ENCODE data around the gene RSAD1. TPM values are rescaled to one million over a fixed set of nuclear protein-coding genes. Genes with fewer than 3 reads are reported as not detected.

Gene RSAD1
- total and polyA plus RNA-seq, 8 donors: 20.1 to 49.4 (median 33.6) TPM

- Histone ChIP-seq H3K9me3 (no peaks in the 10 kb centered on the region), H3K27ac (peak overlapping the region; percentile 73 to 92 (median 80)), H3K4me1 (peaks cover 9 to 35% (median 17%) of the 10 kb centered on the region in 3 donors), H3K36me3 (peaks cover 0 to 35% (median 3%) of the 10 kb centered on the region in 3 donors), H3K4me3 (peak overlapping the region; percentile 13 to 53 (median 34)), H3K27me3 (no peaks in the 10 kb centered on the region)
- intact Hi-C loops (cut with DNase I): loop anchor here in 1 of 3 donors (10.0 kb wide), 1 partner anchor 50 kb away; no protein-coding TSS in a partner anchor
- DNase-seq: peak; percentile 81 to 92 (median 84)
- TF ChIP-seq, protein P1, sequence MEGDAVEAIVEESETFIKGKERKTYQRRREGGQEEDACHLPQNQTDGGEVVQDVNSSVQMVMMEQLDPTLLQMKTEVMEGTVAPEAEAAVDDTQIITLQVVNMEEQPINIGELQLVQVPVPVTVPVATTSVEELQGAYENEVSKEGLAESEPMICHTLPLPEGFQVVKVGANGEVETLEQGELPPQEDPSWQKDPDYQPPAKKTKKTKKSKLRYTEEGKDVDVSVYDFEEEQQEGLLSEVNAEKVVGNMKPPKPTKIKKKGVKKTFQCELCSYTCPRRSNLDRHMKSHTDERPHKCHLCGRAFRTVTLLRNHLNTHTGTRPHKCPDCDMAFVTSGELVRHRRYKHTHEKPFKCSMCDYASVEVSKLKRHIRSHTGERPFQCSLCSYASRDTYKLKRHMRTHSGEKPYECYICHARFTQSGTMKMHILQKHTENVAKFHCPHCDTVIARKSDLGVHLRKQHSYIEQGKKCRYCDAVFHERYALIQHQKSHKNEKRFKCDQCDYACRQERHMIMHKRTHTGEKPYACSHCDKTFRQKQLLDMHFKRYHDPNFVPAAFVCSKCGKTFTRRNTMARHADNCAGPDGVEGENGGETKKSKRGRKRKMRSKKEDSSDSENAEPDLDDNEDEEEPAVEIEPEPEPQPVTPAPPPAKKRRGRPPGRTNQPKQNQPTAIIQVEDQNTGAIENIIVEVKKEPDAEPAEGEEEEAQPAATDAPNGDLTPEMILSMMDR (IDR thresholded peaks at IDR 0.05): peak; percentile 25 to 59 (median 50)
- no peak for FAIRE-seq
- WGBS, 2 donors: 10 to 11% methylated on average over 24 of the region's 24 CpGs
- ATAC-seq: peak; percentile 80 to 87 (median 84)
These were observed 55.7 kb downstream of the RSAD1 start for GRCh38 chr17:50534222-50534978.

GRCh38 chr17:50534979-50535326 is 56.3 kb downstream of the RSAD1 start:
- peaks cover 9 to 35% (median 17%) of the 10 kb centered on the region in 3 donors for H3K4me1 ChIP-seq
- DNase-seq (no peak), ATAC-seq (no peak), FAIRE-seq (no peak)
- peak overlapping the region; percentile 73 to 92 (median 80) for H3K27ac ChIP-seq
- no peaks in the 10 kb centered on the region for H3K9me3 ChIP-seq
- peak overlapping the region in 3 of 4 donors; percentile 13 to 53 (median 53) for H3K4me3 ChIP-seq
- intact Hi-C loops (cut with DNase I): loop anchor here (5.0 to 10.0 kb wide), 3 partner anchors 48 to 53 kb away; no protein-coding TSS in a partner anchor
- TF ChIP-seq, protein P1 (IDR thresholded peaks at IDR 0.05): no peak
- H3K27me3 ChIP-seq: no peaks in the 10 kb centered on the region
- peaks cover 0 to 39% (median 3%) of the 10 kb centered on the region in 3 donors for H3K36me3 ChIP-seq
- 68 to 91% methylated on average over 2 of the region's 2 CpGs for WGBS, 2 donors

- Histone ChIP-seq H3K9me3 (no peaks in the 10 kb centered on the region), H3K27ac (peak overlapping the region in 3 of 4 donors; percentile 73 to 92 (median 86)), H3K4me1 (peaks cover 9 to 35% (median 17%) of the 10 kb centered on the region in 3 donors), H3K27me3 (no peaks in the 10 kb centered on the region), H3K36me3 (peaks cover 0 to 39% (median 3%) of the 10 kb centered on the region in 3 donors), H3K4me3 (peak overlapping the region in 1 of 4 donors; percentile 53)
- DNase-seq (no peak), FAIRE-seq (no peak), ATAC-seq (no peak)
- intact Hi-C loops (cut with DNase I): loop anchor here (5.0 to 10.0 kb wide), 3 partner anchors 48 to 53 kb away; no protein-coding TSS in a partner anchor
- TF ChIP-seq, protein P1 (IDR thresholded peaks at IDR 0.05): no peak
- 40 to 50% methylated on average over 7 of the region's 7 CpGs for WGBS, 2 donors
These were observed 56.7 kb downstream of the RSAD1 start for GRCh38 chr17:50535407-50535806.

Other genes starting within 250 kb of the RSAD1 start
- under 1 TPM; 0.12 to 1.00 (median 0.40) TPM for gene TMEM92, start 204.4 kb upstream of the RSAD1 start, total RNA-seq
- under 1 TPM; 0.11 to 0.14 TPM for gene TMEM92, start 204.4 kb upstream of the RSAD1 start, polyA plus RNA-seq
- 10 to 100 TPM in 5 of 6 donors, 1 to 10 TPM in 1; 9.8 to 15.0 (median 11.7) TPM for gene XYLT2, start 132.7 kb upstream of the RSAD1 start, total RNA-seq
- gene XYLT2, start 132.7 kb upstream of the RSAD1 start, polyA plus RNA-seq: 10 to 100 TPM; 15.2 to 15.5 TPM
- gene MRPL27, start 105.7 kb upstream of the RSAD1 start, total RNA-seq: 10 to 100 TPM; 19.6 to 29.1 (median 23.9) TPM
- gene MRPL27, start 105.7 kb upstream of the RSAD1 start, polyA plus RNA-seq: 10 to 100 TPM; 84.5 to 89.0 TPM
- under 1 TPM in 4 of 6 donors, not detected in 2; 0.19 to 0.94 (median 0.29) TPM for gene EME1, start 105.6 kb upstream of the RSAD1 start, total RNA-seq
- under 1 TPM; 0.45 to 0.46 TPM for gene EME1, start 105.6 kb upstream of the RSAD1 start, polyA plus RNA-seq
- 100 to 1,000 TPM in 1 of 6 donors, 10 to 100 TPM in 5; 66.7 to 114 (median 74.2) TPM for gene LRRC59, start 81.3 kb upstream of the RSAD1 start, total RNA-seq
- 10 to 100 TPM; 29.3 to 33.0 TPM for gene LRRC59, start 81.3 kb upstream of the RSAD1 start, polyA plus RNA-seq
- gene ACSF2, start 52.6 kb upstream of the RSAD1 start, total RNA-seq: 10 to 100 TPM in 5 of 6 donors, 1 to 10 TPM in 1; 8.5 to 26.0 (median 18.1) TPM
- 10 to 100 TPM; 42.4 to 61.2 TPM for gene ACSF2, start 52.6 kb upstream of the RSAD1 start, polyA plus RNA-seq
- gene CHAD, start 10.0 kb upstream of the RSAD1 start, total RNA-seq: 10 to 100 TPM in 1 of 6 donors, 1 to 10 TPM in 5; 1.7 to 10.0 (median 5.0) TPM
- 10 to 100 TPM; 13.4 to 26.2 TPM for gene CHAD, start 10.0 kb upstream of the RSAD1 start, polyA plus RNA-seq
- 1 to 10 TPM in 3 of 6 donors, under 1 TPM in 3; 0.43 to 1.1 (median 0.80) TPM for gene MYCBPAP, start 29.6 kb downstream of the RSAD1 start, total RNA-seq
- gene MYCBPAP, start 29.6 kb downstream of the RSAD1 start, polyA plus RNA-seq: 1 to 10 TPM; 1.1 to 1.7 TPM
- gene EPN3, start 53.9 kb downstream of the RSAD1 start, total RNA-seq: 10 to 100 TPM in 4 of 6 donors, 1 to 10 TPM in 2; 7.6 to 30.2 (median 12.7) TPM
- 10 to 100 TPM in 1 of 2 donors, 1 to 10 TPM in 1; 6.9 to 25.4 TPM for gene EPN3, start 53.9 kb downstream of the RSAD1 start, polyA plus RNA-seq
- gene SPATA20, start 68.3 kb downstream of the RSAD1 start, total RNA-seq: 10 to 100 TPM; 26.9 to 42.3 (median 36.1) TPM
- 10 to 100 TPM; 70.1 to 80.8 TPM for gene SPATA20, start 68.3 kb downstream of the RSAD1 start, polyA plus RNA-seq
- gene CACNA1G, start 81.9 kb downstream of the RSAD1 start, total RNA-seq: under 1 TPM in 5 of 6 donors, not detected in 1; 0.03 to 0.37 (median 0.09) TPM
- gene CACNA1G, start 81.9 kb downstream of the RSAD1 start, polyA plus RNA-seq: under 1 TPM; 0.02 to 0.11 TPM
- 100 to 1,000 TPM in 1 of 6 donors, 10 to 100 TPM in 5; 47.2 to 103 (median 83.4) TPM for gene ABCC3, start 156.0 kb downstream of the RSAD1 start, total RNA-seq
- gene ABCC3, start 156.0 kb downstream of the RSAD1 start, polyA plus RNA-seq: 100 to 1,000 TPM; 163 to 209 TPM
- gene ANKRD40, start 229.1 kb downstream of the RSAD1 start, total RNA-seq: 10 to 100 TPM; 15.1 to 23.5 (median 17.3) TPM
- 10 to 100 TPM; 10.3 to 10.9 TPM for gene ANKRD40, start 229.1 kb downstream of the RSAD1 start, polyA plus RNA-seq
- gene LUC7L3, start 240.7 kb downstream of the RSAD1 start, total RNA-seq: 10 to 100 TPM; 42.7 to 88.1 (median 59.3) TPM
- gene LUC7L3, start 240.7 kb downstream of the RSAD1 start, polyA plus RNA-seq: 100 to 1,000 TPM in 1 of 2 donors, 10 to 100 TPM in 1; 87.4 to 210 TPM